GM21786 (cell line): Measurements from ENCODE around the gene ARID1B.

ENCODE experiments used
- ATAC-seq: cut with Tn5 transposase; IDR thresholded peaks from one replicate; pipeline ENCODE4 v1.9.1; 2021; ENCODE audit not compliant: unreplicated experiment

ARID1B gene

DNA sequence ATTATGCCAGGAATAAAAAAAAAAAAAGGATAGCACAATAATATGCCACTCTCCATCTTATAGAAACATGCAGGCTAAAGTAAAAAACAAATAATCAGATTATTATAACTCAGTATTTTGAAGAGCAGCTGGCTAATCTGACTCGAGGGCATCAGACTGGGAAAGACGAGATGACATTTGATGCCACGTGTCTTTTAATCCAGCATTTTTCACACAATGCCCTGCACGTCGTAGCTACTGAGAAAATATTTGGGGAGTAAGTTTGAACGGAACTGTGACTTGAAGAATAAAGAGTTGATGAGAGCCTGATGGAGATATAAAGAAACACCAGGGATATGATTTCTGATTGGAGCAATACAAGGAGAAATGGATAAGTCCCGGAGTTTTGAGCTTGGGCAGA, 237.7 kb downstream of the ARID1B start:
- ATAC-seq = no peak

DNA sequence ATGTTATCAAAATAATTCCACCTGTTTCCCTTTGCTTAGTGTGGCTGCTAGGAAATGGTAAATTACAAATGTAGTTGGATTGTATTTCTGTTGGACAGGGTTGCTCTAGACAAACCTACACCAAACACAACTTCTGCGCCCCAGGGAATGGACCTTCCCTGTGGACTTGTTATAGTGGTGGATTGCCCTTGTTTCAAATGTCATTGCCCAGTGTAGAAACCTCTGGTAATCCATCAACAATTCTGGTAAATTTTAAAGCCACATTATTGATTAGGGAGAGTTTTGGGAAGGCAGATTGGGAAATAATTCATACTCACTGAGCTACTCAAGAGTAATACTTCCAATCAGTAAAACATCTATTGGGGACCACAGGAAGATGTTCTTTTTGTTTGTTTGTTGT, 239.8 kb downstream of the ARID1B start:
- no peak for ATAC-seq

DNA sequence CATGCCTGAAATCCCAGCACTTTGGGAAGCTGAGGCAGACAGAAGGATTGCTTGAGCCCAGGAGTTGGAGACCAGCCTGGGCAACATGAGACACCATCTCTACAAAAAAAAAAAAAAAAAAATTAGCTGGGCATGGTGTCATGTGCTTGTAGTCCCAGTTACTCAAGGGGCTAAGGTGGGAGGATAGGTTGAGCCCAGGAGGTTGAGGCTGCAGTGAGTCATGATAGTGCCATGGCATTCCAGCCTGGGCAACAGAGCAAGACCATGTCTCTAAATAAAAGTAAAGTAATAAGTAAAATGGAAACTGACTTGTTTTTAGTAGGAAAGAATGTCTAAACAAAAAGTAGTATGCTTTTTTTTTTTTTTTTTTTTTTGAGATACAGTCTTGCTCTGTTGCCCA, 240.7 kb downstream of the ARID1B start:
- ATAC-seq = no peak

DNA sequence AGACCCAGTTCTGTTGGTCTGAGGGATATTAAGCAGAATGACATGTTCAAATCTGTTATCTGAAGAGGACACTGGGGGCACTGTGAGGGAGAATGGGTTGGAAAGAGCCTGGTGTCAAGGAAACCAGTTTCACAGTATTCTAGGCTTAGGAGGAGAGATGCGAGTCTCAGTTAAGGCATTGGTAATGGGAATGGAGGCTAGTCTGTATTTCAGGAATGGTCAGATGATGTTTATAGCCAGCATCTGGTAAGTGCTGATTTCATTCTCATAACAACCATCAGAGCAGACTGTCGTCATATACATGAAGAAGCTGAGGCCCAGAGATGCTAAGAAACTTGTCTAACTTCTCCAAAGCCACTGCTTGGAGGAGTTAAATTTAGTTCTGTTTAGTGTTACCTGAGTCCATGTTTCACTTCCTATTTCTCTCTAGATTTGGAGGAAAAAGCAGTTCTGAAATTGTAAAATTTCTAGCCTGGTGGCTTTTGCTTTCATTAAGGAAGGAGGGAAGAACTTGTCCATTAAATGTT, 242.0 kb downstream of the ARID1B start:
- no peak for ATAC-seq

DNA sequence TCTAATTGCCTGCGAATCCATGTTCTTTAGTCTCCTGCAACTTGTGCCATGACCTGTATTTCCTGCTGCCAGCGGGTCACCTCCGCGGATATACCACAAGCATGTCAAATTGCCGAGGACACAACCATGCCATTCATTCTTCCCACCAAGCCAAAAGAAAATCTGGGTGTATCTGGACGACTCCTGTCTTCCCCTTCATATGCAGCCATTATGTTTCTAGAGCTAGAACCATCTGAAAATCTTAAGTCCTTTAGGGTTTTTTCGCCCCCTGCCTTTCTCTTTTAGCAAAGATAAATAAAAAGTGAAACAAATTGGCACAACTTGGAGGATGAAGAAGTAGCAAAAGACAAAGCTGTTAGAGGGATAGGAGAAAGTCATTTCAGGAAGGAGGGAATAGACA, 242.6 kb downstream of the ARID1B start:
- ATAC-seq = no peak

DNA sequence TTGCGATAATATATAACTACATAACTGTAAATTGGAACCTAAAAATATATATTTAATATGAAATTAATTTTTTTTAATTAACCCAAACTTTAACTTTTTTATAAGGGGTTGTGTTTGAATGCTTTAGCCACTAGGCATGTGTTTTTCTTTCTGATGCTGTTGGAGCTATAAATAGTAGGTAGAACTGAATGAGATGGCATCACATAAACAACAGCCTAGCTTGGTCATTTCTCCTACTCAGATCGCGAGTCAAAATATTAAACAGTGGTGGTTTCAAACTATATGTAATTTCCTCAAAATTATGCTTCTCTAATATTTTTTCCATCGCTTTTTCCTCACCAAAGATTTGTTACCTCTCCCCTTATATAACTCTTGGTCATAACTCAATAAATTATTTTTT, 243.2 kb downstream of the ARID1B start:
- no peak for ATAC-seq

DNA sequence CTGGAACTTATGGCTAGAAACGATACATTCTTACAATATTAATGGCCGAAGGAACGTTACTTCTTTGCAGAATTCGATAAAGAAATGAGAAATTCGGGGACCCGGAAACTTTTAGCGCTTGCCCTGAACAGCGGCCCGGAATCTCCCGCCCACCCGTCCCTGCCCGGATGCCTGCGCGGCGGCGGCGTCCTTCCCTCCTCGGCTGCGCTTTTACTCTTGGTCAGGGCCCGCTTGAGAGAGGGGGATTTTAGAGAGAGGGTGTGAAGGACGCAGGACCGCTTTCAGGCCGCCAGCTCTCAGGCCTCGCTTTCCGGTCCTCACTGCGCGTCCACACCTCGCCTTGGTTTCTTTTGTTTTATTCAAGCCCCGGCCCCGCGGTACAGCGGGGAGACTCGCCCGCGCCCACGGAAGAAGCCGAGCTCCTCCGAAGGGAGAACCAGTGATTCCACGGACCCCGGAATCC, 243.7 kb downstream of the ARID1B start:
- ATAC-seq = peak; percentile 38

DNA sequence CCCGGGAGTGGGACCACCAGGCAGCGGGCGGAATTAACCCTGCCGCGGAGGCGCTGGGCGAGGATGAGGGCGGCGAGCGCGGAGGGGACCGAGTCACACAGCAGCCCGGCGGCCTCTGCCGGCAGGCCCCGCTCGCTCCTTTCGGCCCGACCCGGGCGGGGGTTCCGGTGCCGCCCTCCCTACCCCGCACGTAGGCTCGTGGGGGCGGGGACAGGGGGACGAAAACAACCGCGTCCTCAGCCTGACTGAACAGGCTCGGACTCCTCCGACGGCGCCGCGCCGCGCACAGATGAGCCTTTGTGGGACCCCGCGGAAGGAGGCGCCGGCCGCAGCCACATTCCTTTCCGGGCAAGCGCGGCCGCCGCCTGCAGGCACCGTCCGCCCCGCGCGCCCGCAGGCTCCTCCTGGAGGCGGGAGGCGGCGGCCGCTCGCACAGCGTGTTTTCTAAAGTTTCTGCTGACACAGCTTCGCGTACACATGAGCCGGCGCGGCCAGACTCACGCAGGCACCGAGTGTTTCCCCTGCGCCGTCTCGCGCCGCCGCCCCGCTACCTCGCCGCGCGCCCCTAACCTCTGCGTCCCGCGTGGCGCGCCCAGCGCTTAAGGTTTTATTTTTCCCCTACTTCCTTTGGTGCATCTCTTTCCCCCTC, 244.3 kb downstream of the ARID1B start:
- ATAC-seq = peak; percentile 69

DNA sequence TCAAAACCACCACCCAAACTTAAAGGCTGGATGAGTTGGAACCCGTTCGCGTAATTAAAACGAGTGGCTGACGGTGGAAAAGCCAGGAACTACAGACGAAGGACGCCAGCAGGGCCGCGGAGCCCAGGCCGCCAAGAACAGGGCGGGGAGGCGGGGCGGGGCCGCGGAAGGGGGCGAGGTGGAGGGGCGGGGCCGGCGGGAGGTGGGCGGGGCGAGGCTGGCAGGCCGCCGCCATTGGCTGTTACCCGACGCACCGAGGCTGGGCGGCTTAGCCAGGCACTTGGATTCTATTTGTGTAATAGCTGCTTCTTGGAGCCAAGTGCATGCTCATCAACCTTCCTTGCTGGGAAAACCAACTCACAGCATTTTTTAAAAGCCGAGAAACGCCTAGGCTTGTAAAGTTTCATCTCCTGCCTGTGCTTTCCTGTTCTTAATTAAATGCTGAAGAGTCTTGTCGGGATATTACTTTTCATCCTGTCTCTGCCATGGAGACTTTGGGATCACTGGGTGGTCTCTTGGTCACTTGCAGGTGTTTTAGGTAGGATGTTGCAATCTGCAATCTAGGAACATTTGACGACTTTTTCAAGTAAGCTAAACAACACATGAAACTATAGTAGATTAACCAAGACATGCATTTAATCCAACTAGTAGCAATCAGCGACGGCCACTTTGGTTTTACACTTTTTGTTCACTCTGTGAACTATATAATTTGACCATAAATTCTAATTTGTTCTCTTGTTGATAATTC, 245.0 kb downstream of the ARID1B start:
- peak; percentile 44 for ATAC-seq

DNA sequence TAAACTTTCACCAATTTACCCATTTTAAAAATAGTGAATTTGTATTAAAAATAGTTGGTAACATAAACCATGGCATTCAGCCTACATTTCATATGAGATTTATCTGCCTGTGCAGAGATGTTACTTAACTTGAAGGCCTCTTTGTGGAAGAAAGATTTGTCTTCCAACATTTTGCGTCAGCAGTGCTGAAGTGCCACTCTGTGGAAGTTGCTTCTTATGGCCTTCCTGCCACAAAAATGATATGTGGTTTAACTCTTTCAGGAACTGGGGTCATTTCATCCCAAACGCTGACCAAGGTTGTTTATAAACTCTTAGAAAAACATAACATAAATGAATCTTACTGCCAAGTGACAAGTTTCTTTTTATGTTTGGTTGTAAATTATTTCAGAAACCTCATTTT, 246.8 kb downstream of the ARID1B start:
- ATAC-seq = no peak

DNA sequence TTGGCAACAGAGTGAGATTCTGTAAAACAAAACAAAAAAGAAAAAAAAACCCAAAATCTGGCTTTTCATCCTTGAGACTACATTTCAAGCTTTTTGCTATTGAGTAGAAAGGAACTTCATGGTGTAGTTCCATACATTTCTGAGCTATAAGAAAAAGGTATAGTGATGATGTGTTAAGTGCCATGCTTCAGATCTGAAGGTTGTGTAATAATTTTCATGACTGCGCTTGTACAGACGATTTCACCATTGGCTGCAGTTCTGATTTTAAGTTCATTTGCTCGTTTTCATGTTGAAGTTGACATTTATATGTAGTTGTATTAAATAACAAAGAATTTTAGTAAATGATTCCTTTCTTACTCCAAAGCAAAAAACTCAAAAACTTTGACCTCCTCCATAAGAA, 247.6 kb downstream of the ARID1B start:
- ATAC-seq = no peak

DNA sequence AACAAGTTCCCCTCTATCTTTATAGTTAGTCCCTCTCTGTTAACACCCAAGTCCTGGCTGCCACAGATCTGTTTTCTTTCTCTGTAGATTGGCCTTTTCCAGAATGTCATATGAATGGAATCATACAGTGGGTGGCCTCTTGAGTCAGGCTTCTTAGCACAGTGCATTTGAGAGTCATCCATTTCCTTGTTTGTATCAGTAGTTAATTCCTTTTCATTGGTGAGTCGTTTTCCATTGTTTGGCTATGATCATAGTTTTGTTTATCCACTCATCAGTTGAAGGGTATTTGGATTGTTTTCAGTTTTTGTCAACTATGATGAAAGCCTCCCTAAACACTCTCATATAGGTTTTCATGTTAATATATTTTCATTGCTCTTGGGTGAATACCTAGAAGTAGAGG, 248.3 kb downstream of the ARID1B start:
- ATAC-seq = no peak

DNA sequence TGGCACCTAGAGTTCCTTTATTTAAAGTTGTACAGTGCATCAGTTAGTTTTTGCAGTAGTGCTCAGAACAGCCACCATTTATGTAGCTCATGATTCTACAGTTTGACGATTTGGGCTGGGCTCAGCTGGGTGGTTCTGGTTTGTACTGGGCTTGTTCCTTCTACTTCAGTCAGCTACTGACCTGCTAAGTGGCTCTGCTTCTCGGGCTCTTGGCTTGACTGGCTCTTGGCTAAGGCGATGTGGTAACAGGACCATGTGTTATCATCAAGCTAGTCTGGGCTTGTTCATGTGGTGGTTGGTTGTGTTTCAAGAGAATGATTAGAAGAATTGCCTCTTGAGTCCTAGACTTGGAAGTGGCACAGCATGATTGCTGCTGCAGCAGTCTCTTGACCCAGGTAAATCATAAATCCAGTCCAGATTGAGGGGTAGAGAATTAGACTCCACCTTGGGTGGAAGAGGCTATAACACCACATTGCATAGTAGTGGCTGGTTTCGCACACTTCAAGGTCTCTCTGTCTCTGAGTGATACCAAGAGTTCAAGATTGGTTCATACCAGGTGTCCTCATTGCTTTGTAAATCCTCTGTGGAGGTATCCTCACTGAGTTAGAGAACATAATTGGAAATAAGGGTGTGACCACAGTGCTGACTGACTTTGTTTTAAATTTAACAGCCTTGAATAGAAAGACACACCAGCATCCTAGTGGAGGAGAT, 253.0 kb downstream of the ARID1B start:
- peak; percentile 48 for ATAC-seq

DNA sequence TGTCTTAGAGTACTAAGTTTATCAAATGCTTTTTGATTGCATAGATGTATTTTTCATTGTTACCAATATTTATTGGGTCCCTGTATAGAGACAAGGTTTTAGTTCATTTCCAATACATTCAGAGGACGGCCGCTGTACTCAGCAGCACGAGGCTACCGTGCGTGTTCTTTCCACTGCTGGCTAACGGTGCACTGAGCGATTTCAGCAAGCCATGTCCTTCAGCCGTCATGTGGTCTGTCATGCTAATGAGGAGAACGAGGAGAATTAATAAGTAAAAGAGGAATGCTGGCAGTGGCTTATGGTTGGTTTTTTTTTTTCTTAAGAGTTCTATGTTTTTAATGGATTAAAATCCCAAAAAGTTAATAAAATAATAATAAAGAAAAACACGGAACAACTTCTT, 253.6 kb downstream of the ARID1B start:
- ATAC-seq = no peak

DNA sequence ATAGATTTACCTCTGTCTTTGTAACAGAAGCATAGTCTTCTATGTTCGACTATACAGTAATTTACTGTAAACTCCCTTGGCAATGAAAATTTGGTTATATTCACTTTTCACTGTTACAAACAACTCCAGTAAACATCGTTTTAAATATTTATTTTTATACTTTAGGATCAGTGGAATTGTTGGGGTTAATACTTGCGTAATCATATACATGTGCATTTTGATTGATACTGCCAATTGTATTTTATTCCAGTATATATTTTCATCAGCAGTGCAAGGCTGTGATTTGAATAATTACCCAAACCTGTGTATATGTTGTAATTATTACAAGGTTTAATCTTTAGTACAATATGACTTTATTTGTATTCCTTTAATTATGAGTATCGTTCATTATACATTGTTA, 255.7 kb downstream of the ARID1B start:
- ATAC-seq = no peak

DNA sequence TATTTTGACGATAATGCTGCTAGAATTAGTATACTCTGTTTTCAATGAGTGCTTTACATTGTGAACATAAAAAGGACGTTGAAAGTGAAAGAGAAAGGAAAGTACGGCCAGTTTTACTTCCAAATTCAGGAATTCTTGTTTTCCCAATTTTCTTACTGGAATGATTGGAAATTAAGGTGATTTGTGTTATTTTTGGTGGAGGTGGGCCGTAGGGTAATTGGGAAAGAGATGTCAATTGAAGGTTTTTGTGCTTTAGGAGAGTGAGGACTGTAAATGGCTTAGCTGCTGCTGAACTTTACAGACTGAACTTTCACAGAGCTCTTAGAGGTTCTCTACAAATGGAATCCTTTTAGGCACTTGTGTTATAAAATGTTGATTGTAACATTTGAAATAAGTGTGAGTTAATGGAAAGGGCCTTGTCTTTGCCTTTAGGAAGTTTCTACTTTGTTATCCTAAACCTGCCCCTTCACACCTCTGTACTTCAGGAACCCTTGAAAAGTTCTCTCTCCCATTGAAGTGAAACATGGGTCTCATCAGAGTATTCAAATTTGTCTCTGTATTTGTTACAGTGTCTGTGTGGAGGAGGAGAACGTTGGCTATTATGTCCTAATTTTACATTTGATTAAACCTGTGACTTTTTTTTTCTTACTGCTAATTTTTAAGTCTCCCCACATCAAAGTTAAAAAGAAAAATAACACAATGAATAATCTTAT, 256.4 kb downstream of the ARID1B start:
- no peak for ATAC-seq

DNA sequence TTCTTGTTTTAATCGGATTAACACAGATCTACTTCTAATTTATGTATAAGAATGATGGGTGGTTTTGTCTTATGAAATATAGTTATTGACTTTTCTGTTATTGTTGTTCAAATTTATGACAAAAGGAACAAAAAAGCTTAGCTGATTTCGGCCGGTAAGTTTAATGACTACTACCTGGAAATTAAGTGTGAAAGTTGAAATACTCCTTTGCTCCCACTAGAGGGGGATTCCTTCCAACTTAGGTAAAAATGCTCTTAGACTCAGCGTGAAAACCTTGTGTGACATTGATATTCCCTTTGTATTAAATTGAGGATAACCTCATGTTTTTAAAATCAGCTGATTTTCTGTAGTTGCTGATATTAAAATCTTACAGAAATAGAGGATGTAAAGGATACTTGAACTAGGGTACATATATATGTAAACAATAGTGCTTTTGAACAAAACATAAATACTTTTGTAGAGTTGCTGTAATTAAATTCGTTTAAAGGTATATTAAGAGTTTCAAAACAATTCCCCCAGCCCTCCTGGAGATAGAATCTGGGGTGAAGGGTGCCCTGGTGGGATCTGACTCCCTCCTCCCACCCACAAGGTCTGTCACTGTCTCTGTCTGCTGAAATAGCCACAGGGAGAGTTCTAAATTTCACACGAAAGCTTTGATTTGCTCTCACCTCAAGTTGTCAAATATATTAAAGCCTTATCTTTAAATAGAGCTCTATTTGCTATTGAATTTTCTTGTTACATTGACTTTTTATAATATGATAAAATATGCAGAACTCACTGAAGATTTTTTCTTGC, 257.5 kb downstream of the ARID1B start:
- ATAC-seq = peak; percentile 46

DNA sequence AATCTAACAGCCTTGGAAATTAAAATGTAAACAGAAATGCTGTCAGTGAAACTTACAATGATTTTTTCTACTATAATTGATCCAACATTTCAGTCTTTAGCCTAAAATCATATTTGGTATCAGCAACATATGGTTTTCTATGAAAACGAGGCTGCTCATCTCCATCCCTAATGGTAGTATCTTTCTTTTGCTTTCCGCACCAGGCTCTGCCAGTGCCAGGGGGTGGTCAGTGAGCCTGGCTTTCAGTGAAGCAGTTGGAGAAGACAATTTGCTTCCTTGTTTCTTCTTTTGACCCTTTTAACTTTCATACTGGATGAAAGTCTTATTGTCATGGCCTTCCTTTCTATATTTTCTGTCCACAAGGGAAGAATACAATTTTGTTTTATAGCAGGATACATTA, 258.4 kb downstream of the ARID1B start:
- no peak for ATAC-seq

DNA sequence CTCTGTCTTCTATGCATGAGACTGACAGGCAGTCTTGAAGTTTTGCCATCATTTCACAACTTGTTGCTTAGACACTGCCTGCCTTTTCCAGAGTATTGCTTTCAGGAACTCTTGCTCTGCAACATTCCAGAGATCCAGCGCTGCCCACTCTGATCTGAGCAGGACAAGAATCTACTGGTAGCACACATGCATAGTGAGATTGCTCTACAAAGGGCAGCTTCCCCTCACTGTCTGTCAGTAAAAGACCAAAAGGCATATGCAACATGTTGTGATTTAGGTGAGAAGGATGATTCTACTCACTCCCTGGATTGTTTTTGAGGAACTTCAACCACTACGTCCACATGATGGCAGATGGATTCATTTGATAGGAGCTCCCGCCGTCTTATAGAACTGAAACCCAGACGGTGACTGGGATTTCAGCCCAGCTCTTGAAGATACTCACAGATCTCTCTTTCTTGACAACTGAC, 259.1 kb downstream of the ARID1B start:
- ATAC-seq = no peak

DNA sequence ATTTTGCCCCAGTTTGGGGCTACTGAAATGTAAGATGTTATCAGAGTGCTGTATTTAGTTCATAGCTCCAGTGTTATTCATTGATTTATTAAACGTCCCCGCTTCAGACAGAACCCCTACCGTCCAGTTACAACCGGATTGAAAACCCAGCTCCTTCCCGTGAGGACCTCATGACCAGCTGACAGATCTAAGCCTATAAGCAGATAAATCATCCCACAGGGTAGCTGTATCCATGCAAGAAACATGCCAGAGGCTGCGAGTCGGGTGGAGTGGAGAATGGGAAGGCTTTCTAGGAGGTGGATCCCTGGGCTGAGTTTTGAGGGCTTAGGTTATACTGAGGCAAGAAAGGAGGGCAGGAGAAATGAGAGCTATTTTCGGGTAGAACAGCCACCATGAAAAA, 260.0 kb downstream of the ARID1B start:
- no peak for ATAC-seq
